Measurements from ENCODE around the gene OLA1.

OLA1 gene

DNA sequence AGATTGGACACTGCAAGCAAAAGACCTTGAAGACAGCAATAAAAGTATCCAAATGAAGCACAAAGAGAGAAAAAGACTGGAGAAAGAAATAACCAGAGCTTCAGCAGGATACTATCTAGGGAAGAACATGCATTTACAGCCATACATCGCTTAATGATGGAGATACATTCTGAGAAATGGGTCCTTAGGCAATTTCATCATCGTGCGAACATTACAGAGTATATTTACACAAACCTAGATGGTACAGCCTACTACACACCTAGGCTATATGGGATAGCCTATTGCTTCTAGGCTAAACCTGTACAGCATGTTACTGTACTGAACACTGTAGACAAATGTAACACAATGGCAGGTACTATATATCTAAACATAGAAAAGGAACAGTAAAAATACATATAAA is 11.9 kb downstream of the OLA1 start:
- TF ChIP-seq, protein P1, sequence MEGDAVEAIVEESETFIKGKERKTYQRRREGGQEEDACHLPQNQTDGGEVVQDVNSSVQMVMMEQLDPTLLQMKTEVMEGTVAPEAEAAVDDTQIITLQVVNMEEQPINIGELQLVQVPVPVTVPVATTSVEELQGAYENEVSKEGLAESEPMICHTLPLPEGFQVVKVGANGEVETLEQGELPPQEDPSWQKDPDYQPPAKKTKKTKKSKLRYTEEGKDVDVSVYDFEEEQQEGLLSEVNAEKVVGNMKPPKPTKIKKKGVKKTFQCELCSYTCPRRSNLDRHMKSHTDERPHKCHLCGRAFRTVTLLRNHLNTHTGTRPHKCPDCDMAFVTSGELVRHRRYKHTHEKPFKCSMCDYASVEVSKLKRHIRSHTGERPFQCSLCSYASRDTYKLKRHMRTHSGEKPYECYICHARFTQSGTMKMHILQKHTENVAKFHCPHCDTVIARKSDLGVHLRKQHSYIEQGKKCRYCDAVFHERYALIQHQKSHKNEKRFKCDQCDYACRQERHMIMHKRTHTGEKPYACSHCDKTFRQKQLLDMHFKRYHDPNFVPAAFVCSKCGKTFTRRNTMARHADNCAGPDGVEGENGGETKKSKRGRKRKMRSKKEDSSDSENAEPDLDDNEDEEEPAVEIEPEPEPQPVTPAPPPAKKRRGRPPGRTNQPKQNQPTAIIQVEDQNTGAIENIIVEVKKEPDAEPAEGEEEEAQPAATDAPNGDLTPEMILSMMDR (conservative IDR thresholded peaks at IDR 0.05; ENCODE audit: low read depth, low read length): no peak
- no peaks in the 10 kb centered on the region for H3K4me1 ChIP-seq (ENCODE audit: low read depth, poor library complexity, severe bottlenecking)
- peaks cover 93% of the 10 kb centered on the region for H3K79me2 ChIP-seq (ENCODE audit: insufficient read depth, low read depth)
- no peak overlapping the region for H3K9ac ChIP-seq
- H3K27ac ChIP-seq: no peak overlapping the region
- no peak overlapping the region for H2AFZ ChIP-seq (ENCODE audit: low read depth)
- no peak overlapping the region for H3K4me3 ChIP-seq (IDR thresholded peaks at IDR 0.05; ENCODE audit: insufficient read depth, low read depth, low read length)
- H3K4me2 ChIP-seq: no peak overlapping the region
- no peaks in the 10 kb centered on the region; the same call in 1 of the 2 replicates for H3K36me3 ChIP-seq (ENCODE audit: insufficient read depth)
- H4K20me1 ChIP-seq (ENCODE audit: insufficient read depth): peaks cover 9% of the 10 kb centered on the region; the same call in 1 of the 2 replicates
- no peaks in the 10 kb centered on the region for H3K27me3 ChIP-seq (ENCODE audit: insufficient read depth, low read depth)

DNA sequence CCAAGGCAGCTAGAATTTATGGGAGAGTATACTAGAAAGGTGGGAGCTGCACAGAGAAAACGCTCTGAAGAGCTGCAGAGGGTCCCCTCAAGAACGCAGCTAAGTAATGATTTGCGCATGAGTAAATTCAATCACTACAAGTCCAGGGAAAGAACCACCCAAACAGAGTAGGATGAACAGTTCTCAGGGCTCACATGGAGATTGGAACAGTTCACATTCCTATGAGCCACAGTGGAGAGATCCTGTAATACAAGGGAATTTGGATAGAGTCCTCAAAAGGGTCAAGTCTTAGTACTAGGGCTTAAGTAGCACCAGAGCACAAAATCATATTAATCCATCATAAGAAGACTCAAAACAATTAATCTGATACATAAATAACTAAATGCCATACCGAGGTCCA is 12.7 kb downstream of the OLA1 start:
- TF ChIP-seq, protein P1 (conservative IDR thresholded peaks at IDR 0.05; ENCODE audit: low read depth, low read length): no peak
- Histone ChIP-seq H3K36me3 (ENCODE audit: insufficient read depth) (no peaks in the 10 kb centered on the region; the same call in 1 of the 2 replicates), H3K27me3 (ENCODE audit: insufficient read depth, low read depth) (no peaks in the 10 kb centered on the region), H3K4me1 (ENCODE audit: low read depth, poor library complexity, severe bottlenecking) (no peaks in the 10 kb centered on the region), H3K4me3 (IDR thresholded peaks at IDR 0.05; ENCODE audit: insufficient read depth, low read depth, low read length) (no peak overlapping the region), H3K4me2 (no peak overlapping the region), H2AFZ (ENCODE audit: low read depth) (no peak overlapping the region), H3K27ac (no peak overlapping the region), H3K79me2 (ENCODE audit: insufficient read depth, low read depth) (peaks cover 98% of the 10 kb centered on the region), H4K20me1 (ENCODE audit: insufficient read depth) (peaks cover 9% of the 10 kb centered on the region; the same call in 1 of the 2 replicates), H3K9ac (no peak overlapping the region)

DNA sequence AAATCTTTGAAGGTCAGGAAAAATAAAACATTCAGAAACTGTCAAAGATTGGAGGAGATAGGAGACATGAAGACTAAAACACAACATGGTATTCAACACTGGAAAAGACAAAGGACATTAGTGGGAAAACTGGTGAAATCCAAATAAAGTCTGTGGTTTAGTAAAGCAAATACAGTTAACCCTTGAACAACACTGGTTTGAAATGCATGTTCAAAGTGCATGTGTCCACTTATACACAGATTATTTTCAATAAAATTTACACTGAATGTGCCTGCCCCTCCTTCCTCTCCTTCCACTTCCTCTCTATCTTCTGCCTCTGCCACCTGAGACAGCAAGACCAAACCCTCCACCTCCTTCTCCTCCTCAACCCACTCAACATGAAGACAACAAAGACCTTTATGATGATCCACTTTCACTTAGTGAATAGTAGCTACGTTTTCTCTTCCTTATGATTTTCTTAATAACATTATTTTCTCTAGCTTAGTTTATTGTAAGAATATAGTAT is 14.5 kb downstream of the OLA1 start:
- H3K36me3 ChIP-seq (ENCODE audit: insufficient read depth): no peaks in the 10 kb centered on the region; the same call in 1 of the 2 replicates
- peaks cover 90% of the 10 kb centered on the region for H3K79me2 ChIP-seq (ENCODE audit: insufficient read depth, low read depth)
- H3K27ac ChIP-seq: no peak overlapping the region
- TF ChIP-seq, protein P1 (conservative IDR thresholded peaks at IDR 0.05; ENCODE audit: low read depth, low read length): no peak
- H2AFZ ChIP-seq (ENCODE audit: low read depth): no peak overlapping the region
- H4K20me1 ChIP-seq (ENCODE audit: insufficient read depth): peaks cover 5% of the 10 kb centered on the region; the same call in 1 of the 2 replicates
- H3K4me3 ChIP-seq (IDR thresholded peaks at IDR 0.05; ENCODE audit: insufficient read depth, low read depth, low read length): no peak overlapping the region
- no peaks in the 10 kb centered on the region for H3K27me3 ChIP-seq (ENCODE audit: insufficient read depth, low read depth)
- H3K4me1 ChIP-seq (ENCODE audit: low read depth, poor library complexity, severe bottlenecking): no peaks in the 10 kb centered on the region
- no peak overlapping the region for H3K9ac ChIP-seq
- H3K4me2 ChIP-seq: no peak overlapping the region

GRCh38 chr2:174227748-174228147 is 20.6 kb downstream of the OLA1 start:
- Histone ChIP-seq H3K4me1 (ENCODE audit: low read depth, poor library complexity, severe bottlenecking) (no peaks in the 10 kb centered on the region), H3K9ac (no peak overlapping the region), H3K36me3 (ENCODE audit: insufficient read depth) (no peaks in the 10 kb centered on the region; the same call in 1 of the 2 replicates), H3K27me3 (ENCODE audit: insufficient read depth, low read depth) (no peaks in the 10 kb centered on the region), H3K4me3 (IDR thresholded peaks at IDR 0.05; ENCODE audit: insufficient read depth, low read depth, low read length) (no peak overlapping the region), H2AFZ (ENCODE audit: low read depth) (no peak overlapping the region), H3K79me2 (ENCODE audit: insufficient read depth, low read depth) (peaks cover 31% of the 10 kb centered on the region; the same call in 1 of the 2 replicates), H4K20me1 (ENCODE audit: insufficient read depth) (no peaks in the 10 kb centered on the region), H3K4me2 (no peak overlapping the region), H3K27ac (no peak overlapping the region)
- TF ChIP-seq, protein P1 (conservative IDR thresholded peaks at IDR 0.05; ENCODE audit: low read depth, low read length): no peak

Data from KMS-11 (cell line).